GM12873 (cell line): Measurements from ENCODE around the gene NPNT.

ENCODE experiments used
- CTCF ChIP-seq: IDR thresholded peaks from 2 replicates; pipeline ENCODE4 v1.5.1; 2012; ENCODE audit warnings: low read depth, mild to moderate bottlenecking, moderate library complexity, low read length, control low read depth; ENCODE audit not compliant: insufficient read depth; ENCODE audit errors: missing control alignments

The NPNT gene

DNA sequence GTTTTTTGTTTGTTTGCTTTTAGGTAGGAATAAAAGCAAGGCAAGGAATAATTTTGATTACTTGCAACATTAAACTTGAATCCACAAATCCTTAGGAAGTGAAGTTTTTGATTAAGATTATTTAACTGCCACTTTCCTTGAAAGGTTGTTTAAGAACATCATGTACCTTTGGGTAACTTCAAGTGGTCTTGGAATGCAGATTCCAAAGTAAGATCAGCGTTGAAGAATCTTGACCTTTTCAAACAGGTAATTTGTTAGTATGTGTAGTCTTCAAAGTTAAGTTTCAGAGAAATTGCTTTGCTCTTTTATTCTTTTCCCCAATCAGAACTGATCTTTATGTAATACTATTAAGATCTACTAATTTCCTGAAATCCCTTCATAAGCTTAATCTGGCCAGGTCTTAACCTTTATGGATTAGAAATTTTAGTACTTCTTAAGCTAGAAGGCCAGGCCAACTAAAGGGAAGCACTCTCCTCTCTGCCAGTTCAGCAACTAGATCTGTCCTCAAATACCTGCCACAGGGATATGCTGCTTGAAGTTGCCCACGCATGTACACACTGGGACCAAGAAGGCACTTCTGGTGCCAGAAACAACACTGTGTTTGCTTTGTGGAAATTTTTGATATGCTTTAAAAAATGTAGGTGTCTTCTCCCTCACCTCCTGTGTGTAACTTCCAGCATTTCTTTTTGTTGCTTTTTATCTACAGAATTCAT, 7.4 kb downstream of the NPNT start:
- no peak for TF ChIP-seq CTCF

GRCh38 chr4:105909787-105910281, 14.6 kb downstream of the NPNT start:
- no peak for TF ChIP-seq CTCF

DNA sequence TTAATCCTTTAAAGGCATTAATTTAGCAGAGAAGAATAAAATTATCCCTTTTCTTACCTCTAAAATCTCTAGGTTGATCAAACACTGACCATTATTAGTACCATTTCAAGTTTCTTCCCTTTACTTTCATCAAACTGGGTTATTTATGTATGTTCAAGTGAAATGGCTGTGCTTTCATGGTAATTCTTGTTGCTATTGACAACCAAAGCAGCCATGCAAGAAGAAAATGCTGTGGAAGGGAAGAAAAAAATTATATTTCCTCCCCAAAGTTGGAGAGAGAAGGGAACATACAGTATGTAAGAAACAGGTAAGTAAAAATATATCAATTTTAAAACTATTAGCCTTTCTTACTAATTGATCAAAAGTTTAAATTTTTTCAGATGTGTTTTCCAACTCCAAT, 16.2 kb downstream of the NPNT start:
- TF ChIP-seq CTCF, result no peak

DNA sequence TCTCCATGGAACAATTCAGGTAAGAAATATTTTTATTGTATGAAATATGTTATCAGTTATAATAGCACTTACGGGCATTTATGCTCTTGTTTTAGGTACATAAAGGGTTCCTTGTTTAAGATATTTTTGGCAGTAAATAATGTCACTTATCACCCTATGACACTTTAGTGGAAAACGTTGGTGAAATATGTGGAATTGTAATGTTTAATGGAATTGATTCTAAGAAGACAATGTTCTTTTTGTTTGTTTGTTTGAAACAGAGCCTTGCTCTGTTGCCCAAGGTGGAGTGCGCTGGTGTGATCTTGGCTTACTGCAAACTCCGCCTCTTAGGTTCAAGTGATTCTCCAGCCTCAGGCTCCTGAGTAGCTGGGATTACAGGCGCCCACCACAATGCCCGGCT, 17.4 kb downstream of the NPNT start:
- TF ChIP-seq CTCF, result no peak

DNA sequence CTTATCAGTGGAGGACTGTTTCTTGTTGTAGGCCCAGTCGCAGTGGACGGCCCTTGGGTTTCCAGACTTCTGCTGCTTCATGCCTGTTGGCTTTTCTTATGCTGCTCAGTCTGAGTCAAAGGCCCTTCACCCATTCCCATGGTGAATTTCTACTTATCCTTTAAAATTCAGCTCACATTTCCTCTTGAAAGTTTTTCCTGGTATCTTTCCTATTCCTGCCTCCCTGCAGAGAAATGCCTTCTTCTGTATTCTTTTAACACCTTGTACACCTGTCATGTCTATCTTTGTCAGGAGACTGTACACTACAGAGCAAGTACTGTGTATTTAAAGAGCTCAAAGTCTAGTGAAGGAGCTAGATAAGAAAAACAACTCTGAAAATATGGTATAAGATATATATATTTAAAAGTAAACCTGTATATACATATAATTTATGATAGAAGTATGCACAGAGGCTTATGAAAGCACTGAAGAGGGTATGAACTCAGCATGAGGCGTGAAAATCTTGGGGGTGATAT, 22.0 kb downstream of the NPNT start:
- TF ChIP-seq CTCF, result no peak

DNA sequence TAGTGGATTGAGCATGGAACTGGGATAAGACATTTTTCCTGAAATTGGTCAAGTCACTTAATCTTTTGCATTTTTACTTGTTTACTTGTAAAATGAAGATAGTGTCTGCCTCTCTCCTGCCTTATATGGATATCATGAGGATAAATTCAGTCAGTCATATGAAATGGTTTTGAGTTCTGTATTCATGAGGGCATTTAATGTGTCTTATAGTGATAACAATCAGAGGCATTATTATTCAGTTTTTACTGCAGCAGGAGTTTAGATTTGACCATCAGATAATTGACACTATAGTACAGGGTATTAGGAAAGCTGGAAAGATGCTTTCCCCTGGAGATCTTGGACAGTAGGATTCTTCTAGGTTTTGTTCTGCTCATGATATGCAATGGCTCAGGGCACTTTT, 26.0 kb downstream of the NPNT start:
- no peak for TF ChIP-seq CTCF

DNA sequence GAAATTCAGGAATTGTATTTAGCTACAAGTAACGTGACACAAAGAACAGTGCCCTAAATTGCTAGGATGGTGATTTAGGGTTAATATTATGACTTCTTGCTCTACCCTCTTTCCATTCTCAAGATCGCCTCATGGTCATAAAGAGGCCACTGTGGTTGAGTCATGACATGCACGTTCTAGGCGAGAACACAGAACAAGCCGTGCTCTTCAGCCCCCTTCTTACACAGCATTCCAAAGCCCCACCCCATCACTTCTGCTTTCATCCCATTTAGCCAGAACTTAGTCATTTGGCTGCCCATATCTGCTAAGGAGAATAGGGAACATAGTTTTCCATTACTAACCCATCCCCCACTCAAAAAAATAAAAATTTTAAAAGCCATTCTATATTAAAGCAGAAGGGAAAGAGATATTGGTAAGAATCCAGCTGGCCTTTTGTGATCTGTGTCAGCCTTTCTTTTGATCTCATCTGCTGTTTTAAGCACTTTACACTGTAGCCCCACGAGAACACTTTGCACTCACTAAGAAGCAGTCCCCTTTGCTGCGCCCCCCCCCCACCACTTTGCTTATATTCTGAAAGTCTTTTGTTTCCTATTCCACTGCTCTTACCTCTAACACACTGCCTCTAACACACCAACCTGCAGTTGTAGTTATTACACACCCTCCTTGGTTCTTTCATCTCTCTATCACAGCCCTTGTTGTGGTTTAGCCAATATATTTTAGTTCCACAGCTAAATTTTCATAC, 28.4 kb downstream of the NPNT start:
- TF ChIP-seq CTCF, result no peak
